GM12878 (cell line): Measurements from ENCODE around the gene EEF1G. TPM values are rescaled to one million over a fixed set of nuclear protein-coding genes. Genes with fewer than 3 reads are reported as not detected.

Experiments
- ATAC-seq: fragments of 200-7000 bp; cut with Tn5 transposase; 3 replicates; pipeline ENCODE4 v1.9.1; 2020; ENCODE audit warnings: mild to moderate bottlenecking, moderate library complexity
- BruUV-seq: library from RNA; stranded (reverse); fragments of 400-500 nt; replicated peaks from 2 replicates; lab custom pipeline; 2021; lab: Mats Ljungman, UMichigan
- CTCF ChIA-PET: fragments of 300-600 bp; sonication (Branson Sonifier 250); formaldehyde crosslinking; extraction: SDS; loops from one replicate; lab custom pipeline; 2021; ENCODE audit warnings: inconsistent platforms; lab: Yijun Ruan, JAX
- POLR2A ChIA-PET: fragments of 350-600 bp; formaldehyde crosslinking; extraction: SDS; loops from one replicate; lab custom pipeline; 2021; ENCODE audit warnings: inconsistent platforms; lab: Charles Lee
- RAD21 ChIA-PET: fragments of 300-600 bp; sonication (Branson Sonifier 250); formaldehyde crosslinking; loops from one replicate; lab custom pipeline; 2023; ENCODE audit warnings: antibody characterized with exemption; ENCODE audit not compliant: unreplicated experiment; lab: Charles Lee
- SMC1A ChIA-PET: fragments of 300-600 bp; sonication (Branson Sonifier 250); formaldehyde crosslinking; loops from one replicate; lab custom pipeline; 2023; ENCODE audit not compliant: unreplicated experiment, uncharacterized antibody; lab: Charles Lee
- DNase-seq: peaks from one replicate; pipeline ENCODE4 v3.0.0-alpha.2; 2011; ENCODE audit warnings: low read depth, low spot score
- FAIRE-seq: peaks from 3 replicates; lab custom pipeline; 2011; peaks lifted over from hg19 to GRCh38; lab: Jason Lieb, UNC
- H2AFZ ChIP-seq: 2 replicates; pipeline ENCODE4 v1.6.0; 2011; ENCODE audit warnings: low read depth, low read length, control low read depth; ENCODE audit not compliant: control insufficient read depth
- H3K27ac ChIP-seq: 2 replicates; pipeline ENCODE4 v1.5.1; 2011; ENCODE audit warnings: control low read depth; ENCODE audit not compliant: control insufficient read depth, insufficient read depth
- H3K27me3 ChIP-seq, 2 experiments: replicated peaks in 1 of 2; 2 replicates each; pipeline versions ENCODE4 v1.6.0 to v1.6.1; 2011; ENCODE audit warnings: low read length in 1 of 2; ENCODE audit not compliant: control insufficient read depth in 2 of 2, insufficient read depth in 2 of 2
- H3K36me3 ChIP-seq, 2 experiments: 2 replicates each; pipeline ENCODE4 v1.5.1; 2011; ENCODE audit warnings: low read length in 1 of 2; ENCODE audit not compliant: control insufficient read depth in 2 of 2, insufficient read depth in 2 of 2
- H3K4me1 ChIP-seq: 2 replicates; pipeline ENCODE4 v1.6.1; 2011; ENCODE audit warnings: mild to moderate bottlenecking, low read length, moderate library complexity, mixed read lengths; ENCODE audit not compliant: control insufficient read depth, insufficient read depth
- H3K4me2 ChIP-seq: 2 replicates; pipeline ENCODE4 v1.6.0; 2011; ENCODE audit warnings: control low read depth; ENCODE audit not compliant: control insufficient read depth, insufficient read depth
- H3K4me3 ChIP-seq: fragments of 200-600 bp; sonication (generic); 2 replicates; pipeline ENCODE4 v1.5.1; 2016
- H3K79me2 ChIP-seq: 2 replicates; pipeline ENCODE4 v1.6.0; 2011; ENCODE audit warnings: low read length; ENCODE audit not compliant: control insufficient read depth, insufficient read depth
- H3K9ac ChIP-seq: 2 replicates; pipeline ENCODE4 v1.8.0; 2011; ENCODE audit warnings: low read length, control low read depth, mixed read lengths; ENCODE audit not compliant: control insufficient read depth, insufficient read depth
- H3K9me3 ChIP-seq: replicated peaks from 3 replicates; pipeline ENCODE4 v1.5.1; 2011; ENCODE audit warnings: mild to moderate bottlenecking, low read length; ENCODE audit not compliant: control insufficient read depth, insufficient read depth
- H4K20me1 ChIP-seq: 2 replicates; pipeline ENCODE4 v1.6.0; 2011; ENCODE audit not compliant: control insufficient read depth, insufficient read depth
- EGR1 ChIP-seq, 2 experiments: IDR thresholded peaks; 1 replicate in 1 of 2; 2 replicates in 1 of 2; pipeline ENCODE4 v1.6.1; 2011 to 2012; ENCODE audit warnings: low read depth in 2 of 2, low read length in 2 of 2, borderline replicate concordance in 1 of 2, mild to moderate bottlenecking in 1 of 2, moderate library complexity in 1 of 2
- GATAD2B ChIP-seq: fragments of 450-650 bp; conservative IDR thresholded peaks from 2 replicates; pipeline ENCODE4 v1.6.1; 2017; ENCODE audit warnings: low read depth, mild to moderate bottlenecking, moderate library complexity
- WGBS: methylation state at CpG from one replicate; pipeline ENCODE4 v1.1.6; 2016; ENCODE audit warnings: low lambda C conversion rate; ENCODE audit not compliant: insufficient replicate concordance, insufficient coverage; ENCODE audit errors: missing lambda C conversion rate; 5-methylcytosine and 5-hydroxymethylcytosine counted together
- in situ Hi-C: fragments of 300-500 bp; cut with MboI; formaldehyde crosslinking; loops from 9 replicates; pipeline ENCODE4 v1.14.3; 2018; ENCODE audit warnings: mixed read lengths
- intact Hi-C: fragments of 100-400 bp; cut with micrococcal nuclease; formaldehyde crosslinking; loops from one replicate; pipeline ENCODE4 v1.14.2; 2022; ENCODE audit not compliant: unreplicated experiment
- polyA plus RNA-seq, 11 experiments: library from polyadenylated mRNA; depleted of rRNA in 4 of 11; unstranded in 6 of 11; stranded (reverse) in 5 of 11; fragments of >200 nt; fragmentation: Nextera tagmentation in 4 of 11; fragmentation: Illumina TruSeq in 1 of 11; extraction: Ambion mirVana in 4 of 11; extraction: Trizol in 1 of 11; gene quantifications; 1 replicate in 1 of 11; 2 replicates in 10 of 11; pipeline versions ENCODE4 v1.2.1 to v1.2.3, GENCODE V29; 2011 to 2016; ENCODE audit warnings: inconsistent platforms in 2 of 11, missing spikeins in 2 of 11, low read depth in 1 of 11
- total RNA-seq, 4 experiments: library from RNA; depleted of rRNA in 3 of 4; stranded (reverse); fragments of >200 nt in 3 of 4; fragmentation: Illumina TruSeq in 1 of 4; extraction: Trizol in 1 of 4; gene quantifications; 2 replicates each; pipeline versions ENCODE4 v1.2.1 to v1.2.3, GENCODE V29; 2013 to 2021

The EEF1G gene
- total and polyA plus RNA-seq, 10 of the 15 experiments (the other 5 are each of a cell fraction or from before 2014, with no cell fraction given), result 850 to 2,739 (median 2,277) TPM

DNA sequence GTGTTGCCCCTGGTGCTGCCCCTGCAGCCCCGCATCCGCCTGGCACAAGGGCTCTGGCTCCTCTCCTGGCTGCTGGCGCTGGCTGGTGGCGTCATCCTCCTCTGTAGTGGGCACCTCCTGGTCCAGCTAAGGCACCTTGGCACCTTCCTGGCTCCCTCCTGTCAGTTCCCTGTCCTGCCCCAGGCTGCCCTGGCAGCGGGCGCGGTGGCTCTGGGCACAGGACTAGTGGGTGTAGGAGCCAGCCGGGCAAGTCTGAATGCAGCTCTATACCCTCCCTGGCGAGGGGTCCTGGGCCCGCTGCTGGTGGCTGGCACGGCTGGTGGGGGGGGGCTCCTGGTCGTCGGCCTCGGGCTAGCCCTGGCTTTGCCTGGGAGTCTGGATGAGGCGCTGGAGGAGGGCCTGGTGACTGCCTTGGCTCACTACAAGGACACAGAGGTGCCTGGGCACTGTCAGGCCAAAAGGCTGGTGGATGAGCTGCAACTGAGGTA is 39.6 kb upstream of the EEF1G start:
- Histone ChIP-seq H3K27me3 (no peaks in the 10 kb centered on the region), H3K4me2 (no peak overlapping the region), H3K4me3 (no peak overlapping the region), H4K20me1 (no peaks in the 10 kb centered on the region), H3K27ac (no peak overlapping the region), H2AFZ (no peak overlapping the region)
- FAIRE-seq (no peak), DNase-seq (no peak)
- intact Hi-C loops, result loop anchor here (5.0 kb wide), 1 partner anchor 59 kb away; the partner anchor contains the start of genes LBHD1 and UQCC3
- ChIA-PET POLR2A (interaction anchor here (0.8 to 1.3 kb wide), 2 partner anchors 8 to 22 kb away, joined by 3 to 12 read pairs; partner anchors contain the start of genes B3GAT3 and TUT1), SMC1A (interaction anchor here (0.9 kb wide), 1 partner anchor 42 kb away, joined by 3 read pairs; no protein-coding TSS in a partner anchor), RAD21 (interaction anchor here (1.7 kb wide), 1 partner anchor 9 kb away, joined by 6 read pairs; the partner anchor contains the start of gene B3GAT3)
- in situ Hi-C loops, result no loop called here
- no TSS peak for BruUV-seq
- peak; percentile 33; the same call in 1 of the 2 replicates for TF ChIP-seq GATAD2B
- TF ChIP-seq EGR1 (IDR thresholded peaks at IDR 0.05; ENCODE audit: borderline replicate concordance in 1 of 2, low read depth in 2 of 2, low read length in 2 of 2), result no peak
- TF ChIP-seq, all 136 proteins: peak for 1
- 73% methylated on average over 13 of the region's 15 CpGs for WGBS
- Histone ChIP-seq H3K79me2 (peaks cover 16% of the 10 kb centered on the region), H3K9ac (no peak overlapping the region), H3K9me3 (no peaks in the 10 kb centered on the region), H3K4me1 (peaks cover 8% of the 10 kb centered on the region), H3K36me3 (no peaks in the 10 kb centered on the region; a peak in 2 of 4 replicates)
- no peak for ATAC-seq
- CTCF ChIA-PET, result no interaction called here
